Fibroblast of lung (primary cell): ENCODE results near the gene OR10H1.

Source experiments
- EZH2 ChIP-seq: IDR thresholded peaks from 2 replicates; pipeline ENCODE4 v1.5.1; 2012; ENCODE audit warnings: low read length, control low read depth, mild to moderate bottlenecking; ENCODE audit errors: missing control alignments
- TF ChIP-seq, protein P1 (sequence below), 2 donors: IDR thresholded peaks in 1 of 2; conservative IDR thresholded peaks in 1 of 2; 1 replicate in 1 of 2; 2 replicates in 1 of 2; pipeline ENCODE4 v1.5.1; 2011 to 2012; ENCODE audit warnings: low read length in 2 of 2, control low read depth in 1 of 2, inconsistent platforms in 1 of 2, low read depth in 1 of 2, mild to moderate bottlenecking in 1 of 2

DNA sequence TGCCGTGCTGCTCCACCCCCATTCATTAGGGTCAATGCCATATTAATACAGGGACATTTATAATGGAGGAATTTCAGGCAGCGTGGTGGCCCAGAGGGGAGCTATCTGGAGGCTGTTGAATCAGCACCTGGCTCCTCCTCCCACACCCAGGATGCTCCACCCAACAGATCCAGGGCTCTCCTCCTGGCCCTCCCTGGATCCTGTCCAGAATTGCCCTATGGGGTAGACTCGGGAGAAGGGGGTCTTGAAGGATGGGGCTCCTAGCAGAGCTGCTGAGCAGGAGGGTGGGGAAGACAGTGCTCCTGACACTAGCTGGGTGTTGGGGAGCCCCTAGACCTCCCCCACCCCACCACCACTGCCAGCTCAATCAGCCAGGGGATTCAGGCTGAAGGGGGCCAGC lies 33.3 kb downstream of the OR10H1 start:
- TF ChIP-seq, protein P1, sequence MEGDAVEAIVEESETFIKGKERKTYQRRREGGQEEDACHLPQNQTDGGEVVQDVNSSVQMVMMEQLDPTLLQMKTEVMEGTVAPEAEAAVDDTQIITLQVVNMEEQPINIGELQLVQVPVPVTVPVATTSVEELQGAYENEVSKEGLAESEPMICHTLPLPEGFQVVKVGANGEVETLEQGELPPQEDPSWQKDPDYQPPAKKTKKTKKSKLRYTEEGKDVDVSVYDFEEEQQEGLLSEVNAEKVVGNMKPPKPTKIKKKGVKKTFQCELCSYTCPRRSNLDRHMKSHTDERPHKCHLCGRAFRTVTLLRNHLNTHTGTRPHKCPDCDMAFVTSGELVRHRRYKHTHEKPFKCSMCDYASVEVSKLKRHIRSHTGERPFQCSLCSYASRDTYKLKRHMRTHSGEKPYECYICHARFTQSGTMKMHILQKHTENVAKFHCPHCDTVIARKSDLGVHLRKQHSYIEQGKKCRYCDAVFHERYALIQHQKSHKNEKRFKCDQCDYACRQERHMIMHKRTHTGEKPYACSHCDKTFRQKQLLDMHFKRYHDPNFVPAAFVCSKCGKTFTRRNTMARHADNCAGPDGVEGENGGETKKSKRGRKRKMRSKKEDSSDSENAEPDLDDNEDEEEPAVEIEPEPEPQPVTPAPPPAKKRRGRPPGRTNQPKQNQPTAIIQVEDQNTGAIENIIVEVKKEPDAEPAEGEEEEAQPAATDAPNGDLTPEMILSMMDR (conservative IDR thresholded peaks at IDR 0.05 in 1 of 2, IDR thresholded peaks at IDR 0.05 in 1 of 2; ENCODE audit: low read depth in 1 of 2, low read length in 2 of 2), result no peak
- no peak for TF ChIP-seq EZH2
